Fibroblast of pulmonary artery (primary cell): Measurements from ENCODE around the gene GALNT9.

Experiments used
- DNase-seq: peaks from one replicate; pipeline ENCODE4 v3.0.0-alpha.2; 2010; ENCODE audit warnings: low read depth
- H3K4me3 ChIP-seq: replicated peaks from 2 replicates; pipeline ENCODE4 v1.5.1; 2011; ENCODE audit warnings: low read depth, mild to moderate bottlenecking, control low read depth, low read length, moderate library complexity
- TF ChIP-seq, protein P1 (sequence below): IDR thresholded peaks from 2 replicates; pipeline ENCODE4 v1.5.1; 2011; ENCODE audit warnings: mild to moderate bottlenecking, control low read depth, low read length, inconsistent platforms; ENCODE audit errors: missing control alignments

Gene GALNT9

DNA sequence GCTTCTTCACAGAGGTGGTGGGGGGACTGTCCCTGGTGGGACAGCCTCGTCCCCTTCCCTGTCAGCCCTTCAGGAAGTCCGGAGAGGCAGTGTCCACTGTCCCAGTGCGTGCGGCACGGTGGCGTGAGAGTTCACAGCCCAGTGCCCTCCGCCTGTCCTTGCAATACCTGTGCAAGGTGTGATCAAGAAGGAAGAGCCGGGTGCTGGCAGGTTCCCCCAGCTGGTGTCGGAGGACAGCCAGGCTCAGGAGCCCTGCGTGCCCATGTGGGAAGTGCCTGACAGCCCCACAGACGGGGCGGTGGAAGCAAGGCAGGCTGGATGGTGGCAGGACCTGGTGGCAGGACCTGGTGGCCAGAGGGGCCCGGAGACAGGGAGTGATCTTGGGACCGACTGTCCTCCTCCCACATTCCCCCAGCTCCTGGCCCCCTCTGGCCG lies 168.8 kb downstream of the GALNT9 start:
- no peak for DNase-seq
- no peak overlapping the region for H3K4me3 ChIP-seq
- TF ChIP-seq, protein P1, sequence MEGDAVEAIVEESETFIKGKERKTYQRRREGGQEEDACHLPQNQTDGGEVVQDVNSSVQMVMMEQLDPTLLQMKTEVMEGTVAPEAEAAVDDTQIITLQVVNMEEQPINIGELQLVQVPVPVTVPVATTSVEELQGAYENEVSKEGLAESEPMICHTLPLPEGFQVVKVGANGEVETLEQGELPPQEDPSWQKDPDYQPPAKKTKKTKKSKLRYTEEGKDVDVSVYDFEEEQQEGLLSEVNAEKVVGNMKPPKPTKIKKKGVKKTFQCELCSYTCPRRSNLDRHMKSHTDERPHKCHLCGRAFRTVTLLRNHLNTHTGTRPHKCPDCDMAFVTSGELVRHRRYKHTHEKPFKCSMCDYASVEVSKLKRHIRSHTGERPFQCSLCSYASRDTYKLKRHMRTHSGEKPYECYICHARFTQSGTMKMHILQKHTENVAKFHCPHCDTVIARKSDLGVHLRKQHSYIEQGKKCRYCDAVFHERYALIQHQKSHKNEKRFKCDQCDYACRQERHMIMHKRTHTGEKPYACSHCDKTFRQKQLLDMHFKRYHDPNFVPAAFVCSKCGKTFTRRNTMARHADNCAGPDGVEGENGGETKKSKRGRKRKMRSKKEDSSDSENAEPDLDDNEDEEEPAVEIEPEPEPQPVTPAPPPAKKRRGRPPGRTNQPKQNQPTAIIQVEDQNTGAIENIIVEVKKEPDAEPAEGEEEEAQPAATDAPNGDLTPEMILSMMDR = no peak

DNA sequence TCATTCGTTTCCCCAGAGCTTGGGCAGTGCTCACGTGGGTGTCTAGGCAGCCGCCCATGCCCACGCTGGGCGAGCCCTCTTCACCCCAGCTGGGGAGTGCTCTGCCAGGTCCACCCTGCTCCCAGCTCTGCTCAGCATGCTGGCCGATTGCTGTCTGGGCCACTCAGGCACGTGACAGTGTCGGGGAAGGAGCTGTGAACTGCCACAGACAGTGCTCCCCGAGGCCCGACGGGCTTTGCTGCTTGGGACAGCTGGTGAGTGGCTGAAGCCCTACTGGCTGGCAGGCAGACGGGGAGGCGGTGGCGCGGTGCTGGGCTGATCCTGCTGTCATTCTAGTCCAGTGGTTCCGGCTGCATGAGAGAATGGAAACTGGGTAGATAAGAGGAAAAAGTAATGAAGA lies 169.4 kb downstream of the GALNT9 start:
- TF ChIP-seq, protein P1 = no peak
- DNase-seq = no peak

DNA sequence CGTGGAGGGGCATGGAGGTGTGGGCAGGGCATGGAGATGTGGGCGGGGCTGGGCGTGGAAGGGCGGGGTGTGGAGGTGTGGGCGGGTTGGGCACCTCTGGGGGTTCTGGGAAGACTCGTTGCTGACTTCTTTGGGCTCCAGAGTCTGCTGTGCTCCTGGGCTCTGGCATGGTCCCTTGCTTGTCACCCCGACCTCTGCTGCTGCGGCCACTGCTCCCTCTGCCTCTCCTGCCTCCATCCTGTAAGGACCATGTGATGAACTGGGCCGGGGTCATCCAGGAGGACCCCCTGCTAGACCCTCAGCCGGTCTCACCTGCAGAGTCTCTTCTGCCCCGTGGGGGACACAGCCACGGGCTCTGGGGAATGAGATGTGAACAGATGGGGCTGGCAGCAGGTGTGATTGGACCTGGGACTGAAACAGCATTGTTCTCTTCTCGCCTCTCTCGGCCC lies 169.8 kb downstream of the GALNT9 start:
- H3K4me3 ChIP-seq = no peak overlapping the region
- TF ChIP-seq, protein P1 = no peak
- DNase-seq = no peak

More for the DNA sequence above, 169.4 kb downstream of the GALNT9 start:
- H3K4me3 ChIP-seq = no peak overlapping the region

DNA sequence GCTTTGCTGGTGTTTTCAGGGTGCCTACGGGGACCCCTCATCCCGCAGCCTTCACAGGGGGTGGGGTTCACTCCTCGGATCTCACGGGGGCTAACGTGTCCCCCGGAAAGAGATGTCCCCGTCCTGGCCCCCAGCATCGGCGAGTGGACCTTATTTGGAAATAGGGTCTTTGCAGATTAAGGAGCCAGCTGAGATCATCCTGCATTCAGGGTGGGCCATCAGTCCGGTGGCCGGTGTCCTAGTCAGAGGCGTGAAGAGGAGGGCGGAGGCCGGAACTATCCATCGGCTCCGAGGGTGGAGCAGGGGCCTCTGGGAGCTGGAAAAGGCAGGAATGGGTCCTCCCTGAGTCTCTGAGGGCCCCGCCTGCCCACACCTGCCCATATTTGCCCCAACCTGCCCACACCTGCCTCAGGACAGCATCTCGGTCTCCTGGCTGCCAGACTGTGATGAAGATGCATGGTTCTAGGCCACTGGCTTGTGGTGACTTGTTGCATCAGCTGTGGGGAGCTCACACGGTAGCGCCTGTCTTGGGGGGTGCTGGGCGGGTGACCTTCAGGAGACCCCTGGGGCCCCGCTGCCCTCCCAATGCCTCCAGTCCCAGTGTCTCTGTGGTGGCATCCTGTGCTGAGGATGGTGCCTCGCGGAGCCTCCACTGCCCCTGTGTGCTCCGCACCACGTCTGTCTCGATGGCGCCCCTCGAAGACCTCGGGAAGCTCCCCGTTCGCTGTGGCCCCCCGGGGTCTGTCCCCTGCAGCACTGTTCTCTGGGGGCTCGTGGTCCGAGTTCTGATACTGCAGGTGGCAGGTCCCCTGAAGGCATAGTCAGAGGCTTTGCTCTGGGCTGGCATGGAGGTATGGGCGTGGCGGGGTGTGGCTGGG lies 170.5 kb downstream of the GALNT9 start:
- H3K4me3 ChIP-seq = no peak overlapping the region
- TF ChIP-seq, protein P1 = no peak
- no peak for DNase-seq

DNA sequence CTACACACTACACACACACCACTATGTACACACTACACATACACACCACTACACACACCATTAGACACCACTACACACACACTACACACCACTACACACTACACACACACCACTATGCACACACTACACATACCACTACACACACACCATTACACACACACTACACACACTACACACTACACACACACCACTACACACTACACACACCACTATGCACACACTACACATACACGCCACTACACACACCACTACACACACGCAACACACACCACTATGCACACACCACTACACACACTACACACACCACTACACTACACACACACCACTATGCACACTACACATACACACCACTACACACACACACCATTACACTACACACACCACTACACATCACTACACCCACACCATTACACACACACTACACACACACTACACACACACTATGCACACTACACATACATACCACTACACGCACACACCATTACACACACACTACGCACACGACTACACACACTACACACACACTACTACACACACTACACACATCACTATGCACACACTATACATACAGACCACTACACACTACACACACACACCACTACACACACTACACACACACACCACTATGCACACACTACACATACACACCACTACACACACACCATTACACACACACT lies 171.5 kb downstream of the GALNT9 start:
- H3K4me3 ChIP-seq = no peak overlapping the region
- no peak for DNase-seq
- TF ChIP-seq, protein P1 = no peak

DNA sequence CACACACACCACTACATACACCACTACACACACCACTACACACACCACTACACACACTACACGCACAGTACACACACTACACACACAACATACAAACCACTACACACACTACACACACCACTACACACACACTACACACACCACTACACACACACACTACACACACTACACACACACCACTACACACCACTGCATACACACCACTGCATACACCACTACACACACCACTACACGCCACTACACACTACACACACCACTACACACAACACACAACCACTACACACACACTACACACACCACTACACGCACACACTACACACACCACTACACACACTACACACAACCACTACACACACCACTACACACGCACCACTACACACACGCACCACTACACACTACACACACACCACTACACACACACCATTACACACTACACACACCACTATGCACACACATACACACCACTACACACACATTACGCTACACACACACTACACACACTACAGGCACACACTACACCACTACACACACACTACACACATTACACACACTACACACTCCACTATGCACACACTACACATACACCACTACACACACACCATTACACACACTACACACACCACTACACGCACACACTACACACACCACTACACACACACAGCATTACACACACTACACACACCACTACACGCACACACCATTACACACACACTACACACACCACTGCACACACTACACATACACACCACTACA lies 172.6 kb downstream of the GALNT9 start:
- no peak for DNase-seq
- TF ChIP-seq, protein P1 = no peak
- H3K4me3 ChIP-seq = no peak overlapping the region
